SKM-1 (cell line): Measurements from ENCODE around the gene ZNF598.
A peak's percentile ranks its signal among the peaks of the same experiment; 100 is the strongest.
"Not testable (repeated sequence)": the region's sequence is repeated elsewhere in the genome, so short reads cannot be mapped to it uniquely, and the experiment has no call there.

ENCODE experiments used
- DNase-seq: peaks from one replicate; lab custom pipeline; 2025; ENCODE audit not compliant: unreplicated experiment; lab: John Stamatoyannopoulos, UW

The ZNF598 gene

DNA sequence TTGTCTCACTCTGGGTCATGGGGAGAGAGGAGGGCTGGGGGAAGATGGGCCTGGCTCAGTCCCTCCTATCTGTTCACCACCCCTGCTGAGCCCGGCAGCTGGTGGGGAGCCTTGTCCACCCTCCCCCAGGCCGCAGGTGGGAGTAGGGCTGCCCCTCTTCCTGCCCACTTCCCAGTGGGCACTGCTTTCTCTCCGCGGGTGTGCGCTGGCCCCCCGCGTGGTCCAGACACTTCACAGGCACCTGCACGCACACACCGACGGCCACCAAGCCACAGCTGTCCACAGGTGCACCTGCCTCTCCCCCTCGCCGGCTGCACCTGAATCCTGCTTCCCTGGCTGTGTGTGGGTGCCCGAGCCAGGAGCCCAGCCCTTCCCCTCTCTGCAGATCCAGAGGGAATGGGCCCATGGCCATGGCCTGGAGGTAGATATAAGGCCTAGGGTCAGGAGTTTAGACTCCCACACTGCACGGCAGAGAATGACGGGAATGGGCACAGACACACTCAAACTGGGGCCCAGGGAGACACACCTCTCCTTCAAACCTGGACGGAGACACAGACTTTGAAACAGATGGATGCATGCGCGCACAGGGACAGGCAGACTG lies 19.1 kb upstream of the ZNF598 start:
- no peak for DNase-seq

DNA sequence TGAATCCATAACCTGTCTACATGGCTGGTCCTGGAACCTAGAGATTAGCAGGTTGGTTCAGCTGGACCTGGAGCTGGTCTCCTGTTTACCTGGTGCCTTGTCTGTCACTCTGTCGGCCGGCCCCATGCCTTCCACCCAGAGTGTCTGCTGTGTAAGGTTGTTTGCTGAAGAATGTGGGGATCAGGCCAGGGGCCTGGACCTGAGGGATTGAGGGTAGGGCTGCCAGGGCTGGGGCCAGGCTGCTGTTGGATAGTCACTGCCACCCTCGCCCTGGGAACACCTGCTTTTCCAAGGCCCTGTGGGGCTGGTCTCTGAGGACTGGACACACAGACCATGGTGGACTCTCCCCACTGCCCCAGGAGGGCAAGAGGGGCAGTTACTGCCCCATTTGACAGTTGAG lies 18.5 kb upstream of the ZNF598 start:
- no peak for DNase-seq

DNA sequence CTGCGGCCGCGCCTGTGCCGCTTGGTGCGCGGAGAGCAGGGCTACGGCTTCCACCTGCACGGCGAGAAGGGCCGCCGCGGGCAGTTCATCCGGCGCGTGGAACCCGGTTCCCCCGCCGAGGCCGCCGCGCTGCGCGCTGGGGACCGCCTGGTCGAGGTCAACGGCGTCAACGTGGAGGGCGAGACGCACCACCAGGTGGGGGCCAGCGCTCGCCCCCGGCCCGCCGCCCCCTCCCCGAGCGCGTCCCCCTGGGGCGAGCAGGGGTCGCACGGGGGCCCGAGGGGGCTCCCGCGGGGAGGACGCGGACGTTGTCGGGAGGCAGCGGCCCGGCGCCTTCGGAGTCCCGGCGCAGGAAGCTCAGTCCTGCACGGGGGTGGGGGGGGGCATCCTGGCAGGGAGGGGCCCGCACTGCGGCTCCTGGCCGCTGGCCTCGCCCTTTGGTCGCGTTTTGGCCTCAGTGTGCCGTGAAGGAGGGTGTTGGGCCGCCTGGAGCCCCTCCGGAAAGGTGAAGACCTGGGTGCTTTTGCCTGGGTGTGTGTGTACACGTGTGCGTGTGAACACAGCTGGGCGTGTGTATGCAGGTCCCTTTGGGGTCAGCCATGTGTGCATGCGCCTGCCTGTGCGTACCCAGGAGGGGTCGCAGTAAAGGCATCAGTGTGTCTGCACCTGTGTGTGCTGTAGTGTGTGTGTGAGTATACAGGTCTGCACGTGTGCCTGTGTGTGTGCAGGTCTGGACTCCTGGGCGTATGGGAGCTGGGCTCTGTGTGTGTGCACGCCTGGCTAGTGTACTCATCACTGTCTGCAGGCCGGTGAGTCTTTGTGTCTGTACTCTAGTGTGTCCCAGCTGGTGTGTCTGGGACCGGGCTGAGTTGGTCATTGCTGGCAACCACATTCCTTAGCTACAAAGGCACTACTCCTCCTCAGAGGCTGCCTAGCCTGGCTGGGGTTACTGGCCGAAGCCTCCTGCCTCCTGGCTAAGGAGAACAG lies 17.7 kb upstream of the ZNF598 start:
- DNase-seq: no peak

DNA sequence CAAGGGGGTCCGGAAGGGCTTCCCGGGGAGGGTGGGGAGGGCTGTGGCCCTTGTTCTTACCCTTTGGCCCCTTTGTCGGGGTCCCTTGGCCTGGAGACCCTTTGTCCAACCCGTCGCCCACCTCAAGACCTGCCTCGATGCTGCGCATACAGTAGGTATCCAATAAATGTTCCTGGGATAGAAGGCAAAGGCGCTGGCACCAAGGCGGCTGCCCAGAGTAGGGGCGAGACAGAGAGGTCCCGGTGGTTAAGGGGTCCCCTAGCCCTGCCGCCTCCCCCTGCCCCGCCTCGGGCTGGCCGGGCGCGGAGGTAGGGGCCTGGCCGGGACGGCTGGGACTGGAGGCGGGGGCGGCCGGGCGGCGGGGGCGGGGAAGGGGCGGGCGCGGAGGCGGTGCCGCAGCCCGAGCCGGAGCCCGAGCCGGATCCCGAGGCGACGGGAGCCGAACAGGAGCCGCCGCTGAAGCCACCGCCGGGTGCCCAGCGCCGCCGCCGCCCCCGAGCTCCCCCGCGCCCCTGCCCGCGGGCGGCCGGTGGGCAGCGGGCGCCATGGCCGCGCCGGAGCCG lies 16.9 kb upstream of the ZNF598 start, which contains the start of gene NHERF2:
Gene NHERF2 (plus strand): TSS at position 442 of the 563 bp plus-strand sequence. CDS start 104 bp downstream, at position 546.
- no peak for DNase-seq

DNA sequence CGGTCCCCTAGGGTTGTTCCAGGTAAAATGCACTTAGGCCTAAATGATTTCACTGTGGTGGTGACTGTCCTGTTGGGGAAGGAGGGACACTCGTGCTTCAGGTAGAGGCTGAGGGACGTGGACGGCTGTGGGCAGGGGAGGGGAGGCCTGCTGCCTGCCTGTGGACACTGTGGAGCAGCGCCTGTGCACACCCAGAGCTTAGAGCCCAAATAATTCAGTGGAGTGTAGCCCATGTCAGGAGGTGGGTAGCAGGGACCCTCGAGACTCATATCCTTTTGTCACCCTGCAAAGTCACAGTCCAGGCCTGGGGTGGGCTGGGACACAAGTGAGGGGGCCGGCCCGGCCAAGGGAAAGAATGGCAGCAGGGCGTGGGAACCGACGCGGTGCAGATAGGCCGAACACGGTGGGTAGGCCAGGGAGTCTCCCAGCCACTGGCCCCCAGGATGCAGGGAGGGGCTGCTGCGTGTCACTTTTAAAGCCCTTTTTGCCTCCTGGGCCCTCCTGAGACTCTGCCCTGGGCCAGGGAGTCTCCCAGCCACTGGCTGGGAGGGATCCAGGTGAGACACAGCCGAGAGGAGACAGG lies 16.3 kb upstream of the ZNF598 start:
- no peak for DNase-seq

DNA sequence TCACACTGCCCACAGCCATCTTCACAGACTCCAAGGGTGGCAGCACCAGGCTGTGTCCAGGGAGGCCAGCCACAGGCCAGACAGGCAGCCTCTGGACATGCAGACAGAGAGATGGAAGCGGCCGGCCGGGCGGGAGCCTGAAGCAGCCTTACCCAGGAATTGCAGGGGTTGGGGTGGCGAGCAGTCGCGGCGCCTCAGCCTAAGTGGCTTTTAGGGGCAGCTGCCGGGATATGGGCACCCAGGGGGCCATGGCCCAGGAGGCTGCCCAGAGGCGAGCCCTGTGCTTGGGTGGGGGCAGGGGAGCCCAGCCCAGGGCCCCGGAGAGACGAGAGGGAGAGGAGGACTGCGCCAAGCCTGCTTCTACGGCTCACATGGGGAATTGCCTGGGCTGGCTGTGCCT lies 15.6 kb upstream of the ZNF598 start:
- no peak for DNase-seq

DNA sequence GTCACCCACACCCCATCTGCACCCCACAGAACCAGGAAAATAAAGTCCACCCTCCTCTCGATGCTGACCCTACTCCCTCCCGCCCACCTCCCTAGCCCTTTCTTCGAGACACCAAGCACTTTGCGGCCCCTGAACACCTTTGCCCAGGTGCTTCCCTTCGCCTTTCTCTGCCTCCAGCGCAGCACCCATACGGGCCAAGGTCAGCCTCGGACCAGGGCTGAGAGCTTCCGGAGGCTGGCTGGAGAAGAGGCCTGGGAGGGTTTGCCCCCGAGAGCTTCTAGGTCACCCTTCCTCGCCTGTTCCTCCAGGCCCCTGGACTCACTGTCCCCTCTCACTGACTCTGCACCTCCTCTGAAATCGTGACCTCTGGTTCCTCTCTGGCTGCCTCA lies 14.4 kb upstream of the ZNF598 start:
- DNase-seq: no peak

DNA sequence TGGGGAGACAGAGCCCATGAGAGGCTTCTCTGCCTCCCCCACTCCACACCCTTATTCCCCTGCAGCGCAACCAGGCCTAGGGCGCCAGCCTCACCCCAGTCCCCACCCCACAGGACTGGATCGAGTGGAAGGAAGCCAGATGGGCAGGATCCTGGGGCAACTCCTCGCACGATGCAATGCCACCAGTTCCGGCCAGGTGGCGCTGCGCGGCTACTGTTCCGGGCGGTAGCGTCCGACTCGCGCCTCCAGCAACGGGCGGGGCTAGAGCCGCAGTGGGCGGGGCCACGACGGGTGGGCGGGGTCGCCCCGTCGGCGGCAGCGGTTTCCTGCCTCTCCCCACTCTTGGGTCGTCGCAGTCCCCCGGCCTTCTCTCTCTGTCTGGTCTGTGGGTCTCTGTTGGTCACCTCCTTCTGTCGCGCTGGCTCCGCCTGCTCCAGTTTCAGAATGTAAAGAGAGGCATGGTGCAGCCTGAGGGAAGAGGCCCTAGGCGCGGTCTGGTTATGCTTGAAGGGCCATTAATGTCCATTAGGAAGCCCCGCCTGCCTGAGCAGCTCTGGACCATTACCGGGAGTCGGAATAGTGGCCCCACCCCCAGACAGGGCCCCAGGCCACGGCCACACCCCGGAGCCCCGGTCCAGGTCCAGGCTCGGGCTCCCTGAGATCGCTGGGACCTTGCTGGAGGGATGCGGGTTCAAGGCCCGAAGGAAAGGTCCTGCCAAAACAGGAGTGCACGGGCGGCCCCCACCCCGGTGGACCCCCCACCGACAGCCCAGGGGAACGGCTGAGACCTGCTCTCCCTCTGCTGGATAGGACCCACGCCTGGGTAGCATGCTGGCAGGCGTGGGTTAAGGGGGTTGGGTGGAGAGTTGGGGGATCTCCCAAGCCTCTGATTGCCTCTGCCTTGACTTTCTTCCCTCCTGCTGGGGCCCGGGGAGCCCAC lies 13.7 kb upstream of the ZNF598 start:
- DNase-seq: peak; percentile 65

DNA sequence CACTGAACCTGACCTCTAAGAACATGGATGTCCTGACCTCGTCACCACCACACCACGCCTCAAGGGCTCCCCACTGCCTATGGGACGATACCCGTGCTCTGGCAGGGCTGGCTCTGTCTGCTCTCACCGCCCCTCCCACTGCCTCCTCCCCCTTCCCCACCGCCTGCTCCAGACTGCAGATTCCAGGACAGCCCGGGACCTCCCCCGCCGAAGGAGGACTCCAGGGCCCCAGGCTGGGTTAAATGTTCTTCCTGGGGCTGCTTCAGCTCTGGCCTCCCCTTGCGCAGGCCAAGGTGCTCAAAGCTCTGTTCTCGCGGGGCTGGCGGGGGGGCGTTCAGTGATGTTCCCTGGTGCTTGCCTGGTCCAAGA lies 13.1 kb upstream of the ZNF598 start:
- DNase-seq: no peak

DNA sequence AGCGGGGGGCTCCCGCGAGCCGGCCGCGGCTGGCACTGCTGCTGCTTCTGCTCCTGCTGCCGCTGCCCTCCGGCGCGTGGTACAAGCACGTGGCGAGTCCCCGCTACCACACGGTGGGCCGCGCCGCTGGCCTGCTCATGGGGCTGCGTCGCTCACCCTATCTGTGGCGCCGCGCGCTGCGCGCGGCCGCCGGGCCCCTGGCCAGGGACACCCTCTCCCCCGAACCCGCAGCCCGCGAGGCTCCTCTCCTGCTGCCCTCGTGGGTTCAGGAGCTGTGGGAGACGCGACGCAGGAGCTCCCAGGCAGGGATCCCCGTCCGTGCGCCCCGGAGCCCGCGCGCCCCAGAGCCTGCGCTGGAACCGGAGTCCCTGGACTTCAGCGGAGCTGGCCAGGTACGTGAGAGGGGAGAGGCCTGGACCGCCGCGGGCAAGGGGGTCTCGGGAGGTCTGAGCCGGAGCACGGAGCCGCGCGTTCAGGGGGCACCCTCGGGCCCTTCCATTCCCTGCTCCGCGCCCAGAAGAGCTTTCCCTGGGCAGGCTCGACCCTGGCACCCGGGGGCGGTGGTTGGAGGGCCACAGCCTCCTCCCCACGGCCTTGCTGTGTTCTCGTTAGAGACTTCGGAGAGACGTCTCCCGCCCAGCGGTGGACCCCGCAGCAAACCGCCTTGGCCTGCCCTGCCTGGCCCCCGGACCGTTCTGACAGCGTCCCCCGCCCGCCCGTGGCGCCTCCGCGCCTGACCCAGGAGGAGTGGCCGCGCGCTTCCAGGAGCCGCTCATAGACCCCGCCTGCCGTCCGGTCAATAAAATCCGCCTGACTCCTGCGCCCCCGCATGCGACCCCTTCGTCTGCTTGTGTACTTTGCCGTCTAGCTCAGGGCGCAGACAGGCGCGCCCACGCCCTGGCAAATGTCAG lies 10.6 kb upstream of the ZNF598 start:
- DNase-seq: no peak

DNA sequence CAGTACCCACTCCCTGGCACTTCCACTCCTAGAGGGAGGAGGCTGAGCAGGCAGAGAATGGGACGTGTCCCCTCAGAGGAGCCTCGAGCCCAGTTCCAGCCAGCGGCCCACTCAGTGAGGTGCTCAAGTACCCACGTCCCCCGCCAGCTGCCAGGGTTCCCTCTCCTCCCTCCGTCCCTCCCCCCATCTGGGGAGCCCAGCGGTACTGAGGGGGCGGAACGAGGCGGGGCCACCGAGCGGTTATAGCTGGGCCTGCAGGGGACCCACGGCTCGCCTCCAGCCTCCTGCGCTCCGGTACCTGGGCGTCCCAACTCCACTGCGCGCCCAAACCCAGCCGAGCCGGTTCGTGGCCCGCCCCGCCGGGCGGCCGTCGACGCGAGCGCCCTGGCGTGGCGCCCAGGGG lies 9.9 kb upstream of the ZNF598 start, which contains the start of gene NPW:
Gene NPW (plus strand): TSS at position 268 of the 403 bp plus-strand sequence.
- DNase-seq: no peak

DNA sequence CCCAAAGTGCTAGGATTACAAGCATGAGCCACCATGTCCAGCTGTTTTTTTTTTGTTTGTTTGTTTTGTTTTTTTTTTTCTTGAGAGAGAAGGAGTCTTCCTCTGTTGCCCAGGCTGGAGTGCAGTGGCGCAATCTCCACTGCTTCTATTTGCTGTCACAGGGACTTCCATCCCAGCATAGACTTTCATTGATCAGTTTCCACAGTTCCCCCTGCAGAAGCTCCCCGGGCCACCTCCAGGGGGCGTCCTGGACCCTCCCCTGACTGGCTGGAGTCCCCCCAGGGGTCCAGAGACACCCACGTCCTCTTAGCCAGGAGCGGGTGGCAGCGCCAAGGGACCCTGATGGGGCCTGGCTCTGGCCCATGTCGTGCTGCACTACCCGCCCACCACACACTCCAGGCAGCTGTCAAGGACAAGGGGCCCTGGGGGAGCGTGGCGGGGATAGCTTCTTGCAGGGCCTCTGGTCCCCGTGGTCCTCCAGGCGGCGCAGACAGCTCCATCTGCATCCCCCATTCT lies 6.8 kb upstream of the ZNF598 start:
- DNase-seq: no peak

DNA sequence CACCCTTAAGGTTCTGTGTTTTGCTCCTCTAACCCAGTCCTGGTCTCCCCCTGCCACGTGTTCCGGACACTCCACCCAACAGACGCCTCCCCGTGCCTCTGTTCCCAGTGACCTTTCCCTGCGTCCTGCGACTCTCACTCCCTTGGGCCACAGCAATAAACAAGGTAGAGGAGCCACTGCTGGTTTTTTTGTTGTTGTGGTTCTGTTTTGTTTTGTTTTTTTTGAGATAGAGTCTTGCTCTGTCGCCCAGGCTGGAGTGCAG lies 6.3 kb upstream of the ZNF598 start:
- DNase-seq: no peak

DNA sequence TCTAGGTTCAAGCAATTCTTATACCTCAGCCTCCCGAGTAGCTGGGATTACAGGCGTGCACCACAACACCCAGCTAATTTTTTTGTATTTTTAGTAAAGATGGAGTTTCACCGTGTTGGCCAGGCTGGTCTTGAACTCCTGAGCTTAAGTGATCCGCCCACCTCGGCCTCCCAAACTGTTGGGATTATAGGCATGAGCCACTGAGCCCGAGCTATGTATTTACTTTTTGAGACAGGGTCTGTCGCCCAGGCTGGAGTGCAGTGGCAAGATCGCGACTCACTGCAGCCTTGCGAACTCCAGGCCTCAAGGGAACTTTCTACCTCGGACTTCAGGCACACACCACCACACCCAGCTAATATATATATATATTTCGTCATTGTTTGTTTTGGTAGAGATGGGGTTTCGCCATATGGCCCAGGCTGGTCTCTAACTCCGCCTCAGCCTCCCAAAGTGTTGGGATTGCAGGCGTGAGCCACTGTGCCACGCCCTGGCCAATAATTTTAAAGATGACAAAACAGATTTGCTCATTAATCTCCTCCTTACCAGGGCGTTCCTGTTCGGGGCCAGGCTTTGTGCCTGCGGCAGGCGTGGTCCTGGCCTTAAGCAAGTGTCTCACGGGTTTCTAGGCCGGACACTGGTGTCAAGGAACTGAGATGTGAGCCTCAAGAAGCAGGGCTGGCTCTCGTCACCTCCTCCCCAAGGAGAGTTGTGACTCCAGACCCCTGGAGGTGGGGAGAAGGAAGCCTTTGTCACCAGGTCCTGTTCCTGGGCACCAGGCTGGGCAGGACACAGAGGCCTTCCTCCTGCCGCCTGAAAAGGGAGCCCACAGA lies 5.7 kb upstream of the ZNF598 start:
- no peak for DNase-seq

DNA sequence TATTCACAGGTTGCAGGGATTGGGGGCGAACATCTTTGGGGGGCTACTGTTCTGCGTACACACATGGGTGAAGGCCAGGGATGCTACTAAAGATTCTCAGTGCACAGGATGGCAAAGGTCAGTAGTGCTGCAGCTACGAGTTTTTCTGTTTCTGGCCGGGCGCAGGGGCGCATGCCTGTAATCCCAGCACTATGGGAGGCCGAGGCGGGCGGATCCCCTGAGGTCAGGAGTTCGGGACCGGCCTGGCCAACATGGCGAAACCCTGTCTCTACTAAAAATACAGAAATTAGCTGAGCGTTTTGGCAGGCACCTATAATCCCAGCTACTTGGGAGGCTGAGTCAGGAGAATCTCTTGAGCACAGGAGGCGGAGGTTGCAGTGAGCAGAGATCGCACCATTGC lies 3.9 kb upstream of the ZNF598 start:
- no peak for DNase-seq

DNA sequence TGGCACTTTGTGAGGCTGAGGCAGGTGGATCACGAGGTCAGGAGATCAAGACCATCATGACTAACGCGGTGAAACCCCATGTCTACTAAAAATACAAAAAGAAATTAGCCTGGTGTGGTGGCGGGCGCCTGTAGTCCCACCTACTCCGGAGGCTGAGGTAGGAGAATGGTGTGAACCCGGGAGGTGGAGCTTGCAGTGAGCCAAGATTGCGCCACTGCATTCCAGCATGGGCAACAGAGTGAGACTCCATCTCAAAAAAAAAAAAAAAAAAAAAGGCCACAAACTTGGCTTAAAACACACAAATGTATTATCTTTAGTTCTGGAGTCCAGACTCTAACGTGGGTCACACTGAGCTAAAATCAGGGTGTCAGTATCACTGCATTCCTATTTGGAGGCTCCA lies 2.1 kb upstream of the ZNF598 start:
- not testable (repeated sequence) for DNase-seq

DNA sequence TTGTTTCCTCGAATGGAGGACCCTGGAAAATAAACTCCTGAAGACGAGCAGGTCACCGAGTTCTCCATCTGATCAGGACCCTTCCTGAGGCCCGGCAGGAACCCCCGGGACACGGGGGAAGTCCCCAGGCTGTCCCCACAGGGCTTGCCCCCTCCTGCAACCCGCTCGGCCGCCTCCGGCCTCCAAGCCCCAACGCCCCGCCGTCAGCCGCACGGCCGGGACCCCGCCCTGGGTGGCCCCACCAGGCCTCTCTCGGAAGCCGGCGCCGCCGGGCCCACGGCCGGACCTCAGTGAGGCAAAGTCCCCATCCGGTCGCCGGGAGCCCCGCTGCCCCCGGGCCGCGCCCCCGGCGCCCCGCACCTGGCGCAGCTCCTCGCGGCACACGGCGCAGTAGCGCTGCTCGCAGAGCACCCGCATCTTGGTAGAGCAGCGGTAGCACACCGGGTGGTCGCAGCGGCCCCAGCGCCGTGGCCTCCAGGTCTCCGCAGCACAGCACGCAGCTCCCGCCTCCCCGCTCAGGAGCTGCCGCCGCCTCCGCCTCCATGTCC lies 383 bp downstream of the ZNF598 start:
- DNase-seq: no peak

DNA sequence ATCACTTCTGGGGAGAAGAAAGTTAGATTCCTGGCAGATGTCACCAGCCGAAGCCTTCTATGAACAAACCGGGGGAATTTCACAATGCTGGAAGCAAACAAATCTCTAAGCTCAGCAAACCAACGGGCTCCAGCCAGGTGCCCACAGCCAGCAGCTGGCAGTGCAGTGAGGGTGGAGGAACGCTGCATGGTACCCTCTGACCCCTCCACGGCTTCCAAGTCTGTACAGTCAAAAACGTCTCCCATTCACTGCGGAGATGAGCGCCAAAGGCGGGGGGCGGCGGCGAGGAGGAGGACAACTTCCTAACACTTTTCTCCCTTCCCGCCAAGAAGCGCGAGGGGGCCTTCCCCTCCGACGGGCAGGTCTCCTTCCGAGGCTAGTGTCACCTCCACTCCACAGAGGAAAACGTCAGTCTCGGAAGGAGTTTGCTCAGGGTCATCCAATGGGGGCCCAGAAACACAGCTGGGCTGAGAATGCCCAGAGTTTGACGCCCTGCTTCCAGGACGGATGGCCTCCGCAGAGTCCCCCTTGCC lies 924 bp downstream of the ZNF598 start:
- DNase-seq: no peak
